Sigmoid colon (tissue), 7 donors: ENCODE measurements around the gene HMCN1. TPM values are rescaled to one million over a fixed set of nuclear protein-coding genes. Genes with fewer than 3 reads are reported as not detected.

ENCODE experiments used
- DNase-seq: peaks from one replicate; pipeline ENCODE4 v3.0.0-alpha.2; 2019
- H3K27ac ChIP-seq, 4 donors: fragments of 200-600 bp; sonication (generic); one replicate each; pipeline ENCODE4 v1.5.1; 2016 to 2019; ENCODE audit warnings: mild to moderate bottlenecking in 1 of 4
- H3K27me3 ChIP-seq, 3 donors: fragments of 200-600 bp; sonication (generic); one replicate each; pipeline ENCODE4 v1.5.1; 2019; ENCODE audit warnings: mild to moderate bottlenecking in 1 of 3
- H3K36me3 ChIP-seq, 4 donors: fragments of 200-600 bp; sonication (generic); one replicate each; pipeline ENCODE4 v1.5.1; 2016 to 2019
- H3K4me1 ChIP-seq, 4 donors: fragments of 200-600 bp; sonication (generic); one replicate each; pipeline ENCODE4 v1.5.1; 2017 to 2019
- H3K4me3 ChIP-seq, 4 donors: fragments of 200-600 bp; sonication (generic); one replicate each; pipeline ENCODE4 v1.5.1; 2017 to 2019; ENCODE audit warnings: mild to moderate bottlenecking in 2 of 4, moderate library complexity in 1 of 4
- H3K9me3 ChIP-seq, 4 donors: fragments of 200-600 bp in 3 of 4; sonication (generic) in 3 of 4; one replicate each; pipeline versions ENCODE4 v1.5.1 to v1.6.1; 2013 to 2019
- CTCF ChIP-seq, 4 experiments: fragments of 450-650 bp in 3 of 4; fragments of 200-600 bp in 1 of 4; IDR thresholded peaks; one replicate each; pipeline ENCODE4 v1.5.1; 2016 to 2019; ENCODE audit warnings: antibody characterized with exemption in 4 of 4, mild to moderate bottlenecking in 3 of 4, moderate library complexity in 2 of 4
- EP300 ChIP-seq, 4 donors: sonication (generic); formaldehyde crosslinking; IDR thresholded peaks; one replicate each; pipeline ENCODE4 v1.6.1; 2017; ENCODE audit warnings: antibody characterized with exemption in 4 of 4
- POLR2A ChIP-seq, 2 donors: fragments of 450-650 bp; IDR thresholded peaks; one replicate each; pipeline ENCODE4 v1.6.1; 2016; ENCODE audit warnings: antibody characterized with exemption in 2 of 2, mild to moderate bottlenecking in 2 of 2, moderate library complexity in 2 of 2
- POLR2AphosphoS5 ChIP-seq, 4 donors: sonication (generic); formaldehyde crosslinking; IDR thresholded peaks; one replicate each; pipeline ENCODE4 v1.6.1; 2017; ENCODE audit warnings: antibody characterized with exemption in 4 of 4
- WGBS, 2 donors: extraction: QIAGEN DNeasy Blood & Tissue Kit; methylation state at CpG; one replicate each; pipeline ENCODE4 v1.1.7; 2013; 5-methylcytosine and 5-hydroxymethylcytosine counted together
- intact Hi-C: fragments of 100-400 bp; cut with DNase I; formaldehyde crosslinking; loops from one replicate; pipeline ENCODE4 v1.15.1; 2023
- polyA plus RNA-seq, 3 donors: library from polyadenylated mRNA; stranded (reverse); fragments of 200-250 nt; gene quantifications; one replicate each; pipeline ENCODE4 v1.2.3, GENCODE V29; 2013
- total RNA-seq, 4 donors: library from RNA; depleted of rRNA; stranded (reverse); fragments of >200 nt; gene quantifications; one replicate each; pipeline ENCODE4 v1.1.0, GENCODE V29; 2016
- donor health status: healthy with polysubstance abuse.
- donor health status: Bipolar disorder and iron deficiency.
- donor health status: healthy.

Gene HMCN1
- total and polyA plus RNA-seq, 7 donors: under 0.01 to 22.7 (median 6.7) TPM

GRCh38 chr1:186057086-186057485, 322.9 kb downstream of the HMCN1 start:
- no peaks in the 10 kb centered on the region for H3K4me1 ChIP-seq
- H3K4me3 ChIP-seq: no peak overlapping the region
- H3K36me3 ChIP-seq: no peaks in the 10 kb centered on the region
- WGBS, 2 donors: 93 to 94% methylated on average over 1 of the region's 1 CpG
- H3K9me3 ChIP-seq: no peaks in the 10 kb centered on the region
- DNase-seq: no peak
- no peak overlapping the region for H3K27ac ChIP-seq
- intact Hi-C loops: no loop called here
- no peak for TF ChIP-seq CTCF (IDR thresholded peaks at IDR 0.05)
- TF ChIP-seq POLR2AphosphoS5 (IDR thresholded peaks at IDR 0.05): no peak
- TF ChIP-seq POLR2A (IDR thresholded peaks at IDR 0.05): no peak
- no peak for TF ChIP-seq EP300 (IDR thresholded peaks at IDR 0.05)
- H3K27me3 ChIP-seq: no peaks in the 10 kb centered on the region

GRCh38 chr1:186059311-186059710, 325.1 kb downstream of the HMCN1 start:
- Histone ChIP-seq H3K9me3 (no peaks in the 10 kb centered on the region), H3K27me3 (no peaks in the 10 kb centered on the region), H3K4me3 (no peak overlapping the region), H3K4me1 (no peaks in the 10 kb centered on the region), H3K27ac (peak overlapping the region in 1 of 4 donors; percentile 11), H3K36me3 (no peaks in the 10 kb centered on the region)
- TF ChIP-seq POLR2A (IDR thresholded peaks at IDR 0.05): no peak
- peak in 1 of 4 donors; percentile 21 for TF ChIP-seq POLR2AphosphoS5 (IDR thresholded peaks at IDR 0.05)
- no peak for DNase-seq
- 32 to 76% methylated on average over 1 of the region's 1 CpG for WGBS, 2 donors
- intact Hi-C loops: no loop called here

- H3K9me3 ChIP-seq: no peaks in the 10 kb centered on the region
- H3K36me3 ChIP-seq: no peaks in the 10 kb centered on the region
- no peak overlapping the region for H3K4me3 ChIP-seq
- H3K4me1 ChIP-seq: no peaks in the 10 kb centered on the region
- peak overlapping the region in 1 of 4 donors; percentile 11 for H3K27ac ChIP-seq
- TF ChIP-seq CTCF (IDR thresholded peaks at IDR 0.05): no peak
- TF ChIP-seq POLR2AphosphoS5 (IDR thresholded peaks at IDR 0.05): no peak
- TF ChIP-seq EP300 (IDR thresholded peaks at IDR 0.05): no peak
- TF ChIP-seq POLR2A (IDR thresholded peaks at IDR 0.05): no peak
- 58 to 75% methylated on average over 4 of the region's 4 CpGs for WGBS, 2 donors
- no peak for DNase-seq
- intact Hi-C loops: no loop called here
- no peaks in the 10 kb centered on the region for H3K27me3 ChIP-seq
Observed at GRCh38 chr1:186059752-186060151, 325.6 kb downstream of the HMCN1 start.

GRCh38 chr1:186060226-186060625, 326.0 kb downstream of the HMCN1 start:
- Histone ChIP-seq H3K9me3 (no peaks in the 10 kb centered on the region), H3K36me3 (no peaks in the 10 kb centered on the region), H3K27me3 (no peaks in the 10 kb centered on the region), H3K4me3 (no peak overlapping the region), H3K4me1 (no peaks in the 10 kb centered on the region), H3K27ac (no peak overlapping the region)
- intact Hi-C loops: no loop called here
- no peak for DNase-seq
- TF ChIP-seq POLR2A (IDR thresholded peaks at IDR 0.05) (no peak), CTCF (IDR thresholded peaks at IDR 0.05) (no peak), POLR2AphosphoS5 (IDR thresholded peaks at IDR 0.05) (no peak), EP300 (IDR thresholded peaks at IDR 0.05) (no peak)

- Histone ChIP-seq H3K27ac (no peak overlapping the region), H3K4me1 (no peaks in the 10 kb centered on the region), H3K4me3 (no peak overlapping the region), H3K27me3 (no peaks in the 10 kb centered on the region), H3K9me3 (no peaks in the 10 kb centered on the region), H3K36me3 (no peaks in the 10 kb centered on the region)
- intact Hi-C loops: no loop called here
- DNase-seq: no peak
- TF ChIP-seq EP300 (IDR thresholded peaks at IDR 0.05): no peak
- no peak for TF ChIP-seq CTCF (IDR thresholded peaks at IDR 0.05)
- no peak for TF ChIP-seq POLR2A (IDR thresholded peaks at IDR 0.05)
- TF ChIP-seq POLR2AphosphoS5 (IDR thresholded peaks at IDR 0.05): no peak
- WGBS, 2 donors: 56 to 81% methylated on average over 1 of the region's 1 CpG
Observed at GRCh38 chr1:186063091-186063657, 329.0 kb downstream of the HMCN1 start.
